ENCODE data around the gene YBEY. TPM values are rescaled to one million over a fixed set of nuclear protein-coding genes. Genes with fewer than 3 reads are reported as not detected.

YBEY gene
- total and polyA plus RNA-seq, 2 of the 13 experiments (the other 11 are each of a cell fraction or from before 2014, with no cell fraction given): 6.5 to 8.9 TPM

DNA sequence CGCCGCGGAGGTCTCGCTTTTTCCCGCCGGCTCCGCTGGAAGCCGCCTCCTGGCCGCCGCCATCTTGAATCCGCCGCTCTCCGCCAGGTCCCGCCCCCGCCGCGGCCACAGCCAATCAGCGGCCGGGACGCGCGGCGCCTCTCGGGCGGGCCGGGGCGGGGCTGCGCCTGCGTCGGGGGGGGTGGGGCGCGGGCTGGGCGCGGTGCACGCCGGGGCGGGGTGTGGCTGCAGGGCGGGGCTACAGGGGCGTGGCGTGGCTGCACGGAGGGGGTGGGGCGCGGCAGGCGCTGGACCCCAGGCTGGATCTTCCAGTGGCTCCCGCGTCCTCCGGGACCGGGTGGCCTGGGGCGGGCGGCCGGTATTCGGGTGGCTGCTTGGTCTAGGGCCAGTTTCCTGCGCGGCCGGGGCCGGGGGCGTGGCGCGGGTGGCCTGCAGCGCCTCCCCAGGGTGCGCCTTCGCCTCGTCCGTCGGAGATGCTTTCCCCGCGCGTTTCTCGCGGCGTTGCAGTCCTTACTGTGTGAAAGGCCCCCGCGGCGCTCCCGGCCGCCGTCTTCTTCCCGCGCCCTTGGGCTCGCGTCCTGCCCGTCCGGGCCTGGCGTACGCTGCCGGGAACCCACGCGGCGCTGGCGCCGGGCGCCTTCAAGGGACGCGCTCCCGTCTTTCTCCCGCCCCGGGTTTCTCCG lies 38.4 kb downstream of the YBEY start (continued):
- TF ChIP-seq, protein P1, sequence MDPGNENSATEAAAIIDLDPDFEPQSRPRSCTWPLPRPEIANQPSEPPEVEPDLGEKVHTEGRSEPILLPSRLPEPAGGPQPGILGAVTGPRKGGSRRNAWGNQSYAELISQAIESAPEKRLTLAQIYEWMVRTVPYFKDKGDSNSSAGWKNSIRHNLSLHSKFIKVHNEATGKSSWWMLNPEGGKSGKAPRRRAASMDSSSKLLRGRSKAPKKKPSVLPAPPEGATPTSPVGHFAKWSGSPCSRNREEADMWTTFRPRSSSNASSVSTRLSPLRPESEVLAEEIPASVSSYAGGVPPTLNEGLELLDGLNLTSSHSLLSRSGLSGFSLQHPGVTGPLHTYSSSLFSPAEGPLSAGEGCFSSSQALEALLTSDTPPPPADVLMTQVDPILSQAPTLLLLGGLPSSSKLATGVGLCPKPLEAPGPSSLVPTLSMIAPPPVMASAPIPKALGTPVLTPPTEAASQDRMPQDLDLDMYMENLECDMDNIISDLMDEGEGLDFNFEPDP (CRISPR knock-in tag; conservative IDR thresholded peaks at IDR 0.05): 0 out of 2 replicates have a peak, but pooled peaks have one; percentile 93
- TF ChIP-seq, protein P2, sequence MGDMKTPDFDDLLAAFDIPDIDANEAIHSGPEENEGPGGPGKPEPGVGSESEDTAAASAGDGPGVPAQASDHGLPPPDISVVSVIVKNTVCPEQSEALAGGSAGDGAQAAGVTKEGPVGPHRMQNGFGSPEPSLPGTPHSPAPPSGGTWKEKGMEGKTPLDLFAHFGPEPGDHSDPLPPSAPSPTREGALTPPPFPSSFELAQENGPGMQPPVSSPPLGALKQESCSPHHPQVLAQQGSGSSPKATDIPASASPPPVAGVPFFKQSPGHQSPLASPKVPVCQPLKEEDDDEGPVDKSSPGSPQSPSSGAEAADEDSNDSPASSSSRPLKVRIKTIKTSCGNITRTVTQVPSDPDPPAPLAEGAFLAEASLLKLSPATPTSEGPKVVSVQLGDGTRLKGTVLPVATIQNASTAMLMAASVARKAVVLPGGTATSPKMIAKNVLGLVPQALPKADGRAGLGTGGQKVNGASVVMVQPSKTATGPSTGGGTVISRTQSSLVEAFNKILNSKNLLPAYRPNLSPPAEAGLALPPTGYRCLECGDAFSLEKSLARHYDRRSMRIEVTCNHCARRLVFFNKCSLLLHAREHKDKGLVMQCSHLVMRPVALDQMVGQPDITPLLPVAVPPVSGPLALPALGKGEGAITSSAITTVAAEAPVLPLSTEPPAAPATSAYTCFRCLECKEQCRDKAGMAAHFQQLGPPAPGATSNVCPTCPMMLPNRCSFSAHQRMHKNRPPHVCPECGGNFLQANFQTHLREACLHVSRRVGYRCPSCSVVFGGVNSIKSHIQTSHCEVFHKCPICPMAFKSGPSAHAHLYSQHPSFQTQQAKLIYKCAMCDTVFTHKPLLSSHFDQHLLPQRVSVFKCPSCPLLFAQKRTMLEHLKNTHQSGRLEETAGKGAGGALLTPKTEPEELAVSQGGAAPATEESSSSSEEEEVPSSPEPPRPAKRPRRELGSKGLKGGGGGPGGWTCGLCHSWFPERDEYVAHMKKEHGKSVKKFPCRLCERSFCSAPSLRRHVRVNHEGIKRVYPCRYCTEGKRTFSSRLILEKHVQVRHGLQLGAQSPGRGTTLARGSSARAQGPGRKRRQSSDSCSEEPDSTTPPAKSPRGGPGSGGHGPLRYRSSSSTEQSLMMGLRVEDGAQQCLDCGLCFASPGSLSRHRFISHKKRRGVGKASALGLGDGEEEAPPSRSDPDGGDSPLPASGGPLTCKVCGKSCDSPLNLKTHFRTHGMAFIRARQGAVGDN (CRISPR knock-in tag; IDR thresholded peaks at IDR 0.05): peak; percentile 65
- peak; percentile 46; the same call in 1 of the 2 replicates for TF ChIP-seq POLR2AphosphoS5 (IDR thresholded peaks at IDR 0.05; ENCODE audit: low read depth, low read length)
- TF ChIP-seq ZNF362 (CRISPR knock-in tag; IDR thresholded peaks at IDR 0.05; ENCODE audit: borderline replicate concordance): no peak
- TF ChIP-seq MTF1 (CRISPR knock-in tag; IDR thresholded peaks at IDR 0.05): peak; percentile 53; the same call in 1 of the 2 replicates
- no peak for TF ChIP-seq ZNF264 (CRISPR knock-in tag; IDR thresholded peaks at IDR 0.05)
- TF ChIP-seq ZNF496 (CRISPR knock-in tag; IDR thresholded peaks at IDR 0.05; ENCODE audit: insufficient replicate concordance): no peak
- TF ChIP-seq PHF8 (CRISPR knock-in tag; IDR thresholded peaks at IDR 0.05): peak; percentile 72
- TF ChIP-seq FOXC1 (CRISPR knock-in tag; IDR thresholded peaks at IDR 0.05; ENCODE audit: borderline replicate concordance): 0 out of 2 replicates have a peak, but pooled peaks have one; percentile 26
- TF ChIP-seq ZNF17 (CRISPR knock-in tag; IDR thresholded peaks at IDR 0.05): no peak
- peak; percentile 17; the same call in 1 of the 2 replicates for TF ChIP-seq MED13 (CRISPR knock-in tag; IDR thresholded peaks at IDR 0.05)
- TF ChIP-seq ZNF274 (CRISPR knock-in tag; IDR thresholded peaks at IDR 0.05): 0 out of 2 replicates have a peak, but pooled peaks have one; percentile 2
- peak; percentile 21; the same call in 1 of the 2 replicates for TF ChIP-seq CREB3 (CRISPR knock-in tag; IDR thresholded peaks at IDR 0.05)
- no peak for TF ChIP-seq ZNF552 (CRISPR knock-in tag; IDR thresholded peaks at IDR 0.05; ENCODE audit: borderline replicate concordance)
- TF ChIP-seq KLF16 (CRISPR knock-in tag; IDR thresholded peaks at IDR 0.05): peak in 1 of 2 experiments; percentile 35; a peak in 1 of 4 replicates
- TF ChIP-seq ZMYM4 (CRISPR knock-in tag; IDR thresholded peaks at IDR 0.05): peak; percentile 44; the same call in 1 of the 2 replicates
- peak; percentile 75; the same call in 1 of the 2 replicates for TF ChIP-seq SP2 (CRISPR knock-in tag; IDR thresholded peaks at IDR 0.05)
- no peak for TF ChIP-seq HNRNPLL (IDR thresholded peaks at IDR 0.05; ENCODE audit: low read depth, low read length, poor library complexity, severe bottlenecking)
- TF ChIP-seq ZNF564 (CRISPR knock-in tag; IDR thresholded peaks at IDR 0.05): peak; percentile 50; the same call in 1 of the 2 replicates
- no peak for TF ChIP-seq ZNF879 (CRISPR knock-in tag; IDR thresholded peaks at IDR 0.05)
- peak; percentile 48 for TF ChIP-seq ZFX (CRISPR knock-in tag; IDR thresholded peaks at IDR 0.05; ENCODE audit: low read depth)
- 0 out of 2 replicates have a peak, but pooled peaks have one; percentile 76 for TF ChIP-seq ZFP82 (CRISPR knock-in tag; IDR thresholded peaks at IDR 0.05; ENCODE audit: borderline replicate concordance)
